H54 (cell line): Measurements from ENCODE around the gene OR1A2.
A peak's percentile ranks its signal among the peaks of the same experiment; 100 is the strongest.
"Not testable (repeated sequence)": the region's sequence is repeated elsewhere in the genome, so short reads cannot be mapped to it uniquely, and the experiment has no call there.

Source experiments
- DNase-seq: peaks from one replicate; pipeline ENCODE4 v3.0.0; 2011; ENCODE audit warnings: low spot score, mixed read lengths; ENCODE audit not compliant: insufficient read length
- FAIRE-seq: peaks from 3 replicates; lab custom pipeline; 2011; peaks lifted over from hg19 to GRCh38; lab: Jason Lieb, UNC
- POLR2A ChIP-seq: IDR thresholded peaks from 2 replicates; pipeline ENCODE4 v1.6.1; 2011; ENCODE audit warnings: low read depth, mild to moderate bottlenecking, low read length

Gene OR1A2

GRCh38 chr17:3197219-3197618, at the start of gene OR1A2:
TSS of gene OR1A2 (plus strand) at chr17:3197519. CDS start at chr17:3197519, 0 bp downstream.
- TF ChIP-seq POLR2A: no peak
- no peak for FAIRE-seq
- DNase-seq: no peak

- FAIRE-seq (no peak), DNase-seq (no peak)
- no peak for TF ChIP-seq POLR2A
Observed at GRCh38 chr17:3157218-3157617, 40.1 kb upstream of the OR1A2 start.

GRCh38 chr17:3167574-3167973, 29.7 kb upstream of the OR1A2 start:
- FAIRE-seq: no peak
- TF ChIP-seq POLR2A: no peak
- no peak for DNase-seq

GRCh38 chr17:3189961-3190360, 7.4 kb upstream of the OR1A2 start:
- FAIRE-seq: no peak
- TF ChIP-seq POLR2A: no peak
- DNase-seq: no peak

GRCh38 chr17:3207367-3207766, 10.0 kb downstream of the OR1A2 start, which contains the start of gene OR1A1:
TSS of gene OR1A1 (plus strand) at chr17:3207667. CDS start at chr17:3215621, 7,954 bp downstream.
- no peak for FAIRE-seq
- DNase-seq: no peak

GRCh38 chr17:3208484-3208883, 11.2 kb downstream of the OR1A2 start:
- no peak for FAIRE-seq
- TF ChIP-seq POLR2A: no peak
- no peak for DNase-seq

More at GRCh38 chr17:3207367-3207766, 10.0 kb downstream of the OR1A2 start, which contains the start of gene OR1A1:
- TF ChIP-seq POLR2A: no peak

GRCh38 chr17:3213001-3213400, 15.7 kb downstream of the OR1A2 start:
- no peak for DNase-seq
- no peak for TF ChIP-seq POLR2A
- no peak for FAIRE-seq

GRCh38 chr17:3213587-3213986, 16.3 kb downstream of the OR1A2 start:
- no peak for TF ChIP-seq POLR2A
- DNase-seq (no peak), FAIRE-seq (peak; percentile 11)

- not testable (repeated sequence) for FAIRE-seq, DNase-seq
Observed at GRCh38 chr17:3219978-3220377, 22.7 kb downstream of the OR1A2 start.

GRCh38 chr17:3221850-3222249, 24.5 kb downstream of the OR1A2 start:
- no peak for TF ChIP-seq POLR2A
- DNase-seq (no peak), FAIRE-seq (no peak)

GRCh38 chr17:3222505-3222904, 25.2 kb downstream of the OR1A2 start:
- DNase-seq (no peak), FAIRE-seq (no peak)
- no peak for TF ChIP-seq POLR2A

- not testable (repeated sequence) for DNase-seq
- FAIRE-seq: peak; percentile 30
Observed at GRCh38 chr17:3224721-3225352, 27.5 kb downstream of the OR1A2 start.

GRCh38 chr17:3232300-3232699, 35.0 kb downstream of the OR1A2 start:
- DNase-seq, FAIRE-seq: not testable (repeated sequence)

- not testable (repeated sequence) for FAIRE-seq, DNase-seq
Observed at GRCh38 chr17:3238685-3239084, 41.4 kb downstream of the OR1A2 start.

- not testable (repeated sequence) for FAIRE-seq, DNase-seq
Observed at GRCh38 chr17:3241044-3241443, 43.7 kb downstream of the OR1A2 start.

GRCh38 chr17:3244841-3245240, 47.5 kb downstream of the OR1A2 start:
- FAIRE-seq, DNase-seq: not testable (repeated sequence)
